GM21723 (cell line): ENCODE measurements around the gene FRMD4A.

ENCODE experiments used
- ATAC-seq: cut with Tn5 transposase; IDR thresholded peaks from one replicate; pipeline ENCODE4 v1.9.1; 2021; ENCODE audit warnings: mild to moderate bottlenecking, moderate library complexity; ENCODE audit not compliant: unreplicated experiment

FRMD4A gene

DNA sequence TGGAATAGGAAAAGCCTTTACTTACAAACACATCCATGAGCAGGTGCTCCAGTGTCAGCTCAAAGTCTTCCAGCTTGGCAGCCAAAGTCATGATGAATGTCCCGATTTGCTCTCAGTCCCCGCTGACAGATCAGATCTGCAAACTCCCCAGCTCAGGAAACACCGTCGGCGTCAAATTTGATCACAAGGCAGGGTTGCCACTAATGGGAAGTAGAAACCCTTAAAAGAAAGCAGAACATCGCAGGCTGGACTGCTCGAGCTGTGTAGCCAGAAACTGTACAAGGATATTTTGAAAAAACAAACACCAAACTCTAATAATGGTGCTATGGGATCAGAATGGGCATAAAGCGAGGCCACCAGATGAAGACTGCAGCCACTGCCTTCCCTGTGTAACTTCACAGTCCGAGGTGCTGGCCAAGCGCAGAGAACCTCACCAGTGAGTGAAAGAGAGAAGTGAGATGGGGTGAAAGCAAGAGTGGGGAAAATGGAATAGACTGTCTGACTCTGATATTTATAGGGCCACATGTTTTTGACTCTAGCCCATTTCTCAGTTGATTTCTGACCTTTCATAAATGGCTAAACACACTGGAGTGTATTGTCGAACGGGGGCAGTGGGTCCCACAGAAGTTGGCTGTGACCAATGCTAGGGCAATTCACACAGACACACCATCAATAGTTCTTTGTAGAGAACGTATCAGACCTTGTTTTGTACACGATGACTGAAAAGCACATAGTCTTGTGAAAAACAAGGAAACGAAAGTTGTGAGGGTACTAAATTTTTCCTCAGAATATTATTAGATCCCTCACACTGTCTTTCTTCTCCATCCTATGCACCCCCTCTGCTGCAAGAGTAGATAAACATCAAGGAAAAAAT lies 306.2 kb downstream of the FRMD4A start:
- no peak for ATAC-seq

DNA sequence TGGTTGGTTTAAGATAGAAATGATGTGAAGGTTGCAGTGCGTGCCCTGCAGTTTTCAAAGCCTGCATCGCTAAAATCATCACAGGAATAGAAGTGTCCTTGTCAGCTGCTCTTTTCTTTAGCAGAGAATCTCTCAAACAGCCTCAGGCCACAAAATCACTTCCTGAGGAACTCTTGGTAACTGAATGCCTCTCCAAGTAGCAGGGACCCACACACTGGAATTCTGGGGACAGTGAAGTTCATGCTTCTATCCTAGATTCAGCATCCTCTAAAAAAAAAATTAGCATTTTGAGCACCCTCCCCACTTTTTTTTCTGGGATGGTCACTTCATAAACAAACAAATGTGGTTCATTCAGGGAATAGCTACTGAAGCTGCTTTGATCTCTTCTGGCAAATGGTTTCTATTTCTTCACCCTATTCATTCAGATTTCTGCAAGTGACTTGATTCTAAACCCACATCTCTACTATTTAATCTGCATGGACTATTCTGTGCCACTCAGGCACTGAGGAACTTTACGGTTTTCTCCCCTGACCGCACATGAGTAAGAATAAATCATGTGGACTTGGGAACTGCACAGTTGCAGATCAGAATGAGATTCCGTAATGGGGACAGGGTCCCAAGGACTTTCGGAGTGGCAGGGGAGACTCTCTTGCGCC lies 306.9 kb downstream of the FRMD4A start:
- no peak for ATAC-seq

DNA sequence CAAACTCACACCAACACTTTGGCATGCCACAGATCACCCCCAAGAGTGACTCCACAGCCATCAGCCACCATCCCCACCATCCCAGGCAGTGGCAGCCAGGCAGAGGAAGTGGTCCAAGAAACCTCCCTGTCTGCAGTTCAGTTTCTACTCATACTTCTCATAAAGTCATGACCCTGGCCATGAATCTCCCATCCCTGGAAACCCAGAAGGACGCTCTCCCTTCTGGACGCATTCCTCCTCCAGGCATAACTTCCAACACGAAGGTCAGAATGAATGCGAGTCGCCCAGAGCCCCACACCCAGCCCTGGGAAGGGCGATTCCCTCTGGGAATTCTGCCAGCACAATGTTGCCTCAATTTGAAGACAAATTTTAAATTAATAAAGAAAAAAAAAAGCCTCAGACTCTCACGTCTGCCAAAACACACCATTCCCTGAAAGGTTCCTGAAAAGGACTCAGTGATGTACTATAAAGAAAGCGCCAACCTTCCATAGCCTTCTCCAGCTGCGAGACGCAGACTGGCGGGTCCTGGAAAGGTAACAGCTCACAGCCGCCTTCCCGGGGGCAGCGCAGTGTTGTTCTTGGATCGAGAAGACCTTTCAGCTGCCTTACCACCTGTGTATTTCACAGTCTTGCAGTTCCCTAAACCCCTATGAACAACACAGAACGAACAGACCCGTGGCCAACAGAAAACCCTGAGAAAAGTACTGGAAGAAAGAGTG lies 307.6 kb downstream of the FRMD4A start:
- ATAC-seq, result no peak

DNA sequence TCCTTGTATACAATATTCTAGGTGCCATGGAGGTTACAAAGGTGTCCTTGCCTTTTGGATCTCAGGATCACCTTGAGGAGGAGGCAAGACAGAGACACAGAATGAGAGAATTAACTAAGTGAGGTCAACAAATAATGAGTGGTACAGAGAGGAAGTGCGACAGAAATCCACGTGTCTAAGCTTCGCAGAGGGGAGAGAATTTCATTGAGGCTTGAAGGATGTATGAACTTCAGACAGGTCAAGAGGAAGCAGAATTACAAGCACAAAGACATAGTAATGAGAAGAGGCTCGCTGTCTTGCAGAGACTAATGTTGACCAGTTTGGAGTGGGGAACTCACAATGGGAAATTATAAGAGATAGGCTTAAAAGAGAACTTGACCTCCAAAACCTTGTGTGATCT lies 308.7 kb downstream of the FRMD4A start:
- no peak for ATAC-seq

DNA sequence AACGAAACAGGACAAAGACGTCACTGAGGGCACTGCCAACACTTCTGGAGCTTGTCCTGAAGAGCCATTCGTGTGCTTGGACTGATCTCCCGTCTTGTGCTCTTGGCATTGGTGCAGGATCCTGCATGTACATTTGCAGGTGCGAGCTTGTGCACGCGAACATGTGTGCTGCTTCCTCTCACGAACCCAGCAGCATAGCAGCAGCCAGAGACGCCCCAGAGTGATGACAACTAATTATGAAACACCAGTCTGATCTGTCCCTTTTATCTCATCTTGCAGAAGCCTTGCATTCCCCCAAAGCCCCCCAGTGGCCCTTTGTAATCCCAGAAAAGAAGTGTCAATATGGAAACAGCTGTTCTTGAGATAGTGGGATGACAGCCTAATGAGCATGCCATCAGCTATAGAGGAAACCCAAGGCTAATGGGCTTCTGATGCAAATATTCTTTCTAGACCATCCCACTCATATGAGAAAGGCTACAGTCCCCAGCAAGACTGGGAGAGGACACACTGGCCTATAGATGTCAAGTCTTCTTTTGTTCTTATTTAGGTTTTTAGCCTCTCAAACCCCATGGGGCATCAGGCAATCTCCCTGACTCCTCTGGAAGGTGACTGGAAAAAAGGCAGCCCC lies 310.6 kb downstream of the FRMD4A start:
- ATAC-seq, result no peak

DNA sequence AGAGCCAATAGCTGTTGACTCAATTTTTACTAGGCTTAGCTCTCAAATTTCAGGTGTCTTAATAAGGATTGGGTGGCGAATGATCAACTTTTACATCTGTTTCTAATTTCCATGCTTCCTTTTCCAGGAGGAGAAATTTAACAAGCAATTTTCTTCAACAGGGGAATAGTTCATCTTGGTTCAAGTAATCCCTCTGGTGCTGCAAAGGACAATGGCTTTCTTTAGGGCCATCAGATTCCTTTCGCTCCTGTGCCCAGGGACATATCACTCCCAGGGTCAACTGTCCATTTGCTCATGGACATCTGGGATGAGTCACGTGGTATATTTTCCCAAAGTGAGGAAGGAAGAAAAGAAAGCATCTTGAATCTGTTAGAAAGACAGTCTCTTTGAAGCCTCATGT lies 313.3 kb downstream of the FRMD4A start:
- no peak for ATAC-seq

DNA sequence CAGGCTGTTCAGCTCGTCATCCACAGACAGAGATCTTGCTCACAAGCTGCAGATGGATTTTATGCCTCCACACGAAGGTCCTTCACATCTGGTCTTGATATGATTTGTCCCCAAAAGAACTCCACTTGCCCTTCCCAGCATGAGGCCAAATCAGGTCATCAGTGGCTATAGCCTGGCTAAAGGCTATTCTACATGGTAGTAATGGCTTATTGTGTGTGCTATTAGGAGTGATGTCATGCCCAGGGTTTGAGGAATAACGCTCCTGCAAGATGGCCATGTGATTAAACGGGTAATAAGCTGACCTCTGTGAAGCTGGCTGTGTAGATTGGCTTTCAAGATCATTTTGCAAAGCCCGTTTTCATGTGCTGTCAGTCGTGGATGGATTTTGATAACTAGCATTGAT lies 313.8 kb downstream of the FRMD4A start:
- no peak for ATAC-seq

DNA sequence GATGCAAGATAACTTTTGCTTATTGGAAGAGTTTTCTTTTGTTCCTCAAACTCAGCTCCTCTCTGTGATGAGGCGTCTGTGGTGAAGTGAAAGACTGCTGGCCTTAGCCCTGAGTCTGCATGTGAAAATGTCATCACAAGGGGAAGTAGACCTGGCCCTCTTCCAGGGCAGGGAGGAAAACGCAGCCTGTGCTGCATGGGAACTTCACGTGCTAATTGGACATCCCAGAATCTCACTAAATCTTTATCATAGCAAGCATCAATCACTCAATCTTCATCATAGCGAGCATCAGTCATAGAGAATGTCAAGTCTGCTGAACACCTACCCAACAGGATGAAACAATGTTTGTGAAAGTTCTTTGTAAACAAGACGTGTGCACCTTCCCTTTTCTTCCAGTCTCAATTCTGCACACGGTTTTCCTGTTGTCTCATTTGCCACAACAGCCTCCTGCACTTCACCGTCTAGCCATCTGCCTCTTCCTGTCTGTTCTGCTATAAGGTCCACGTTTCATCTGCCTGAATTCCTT lies 314.6 kb downstream of the FRMD4A start:
- no peak for ATAC-seq

DNA sequence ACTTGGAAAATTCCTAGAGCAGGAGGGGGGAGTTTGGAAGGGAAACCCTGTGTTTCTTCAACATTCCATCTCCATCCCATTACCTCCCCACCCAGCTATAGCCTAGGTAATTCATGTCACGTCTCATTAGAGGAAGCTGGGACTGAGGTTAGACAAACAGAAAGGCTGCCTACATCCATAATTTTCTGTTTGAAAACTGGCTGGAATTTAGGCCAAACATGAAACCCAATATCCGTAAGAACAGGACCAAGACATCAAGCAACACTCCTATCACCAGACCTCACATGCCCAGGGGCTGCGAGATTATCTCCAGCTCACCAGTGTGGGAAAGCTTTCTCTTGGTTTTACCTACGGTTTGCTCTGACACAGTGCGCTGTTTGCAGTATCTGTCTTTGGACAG lies 316.3 kb downstream of the FRMD4A start:
- ATAC-seq, result no peak

DNA sequence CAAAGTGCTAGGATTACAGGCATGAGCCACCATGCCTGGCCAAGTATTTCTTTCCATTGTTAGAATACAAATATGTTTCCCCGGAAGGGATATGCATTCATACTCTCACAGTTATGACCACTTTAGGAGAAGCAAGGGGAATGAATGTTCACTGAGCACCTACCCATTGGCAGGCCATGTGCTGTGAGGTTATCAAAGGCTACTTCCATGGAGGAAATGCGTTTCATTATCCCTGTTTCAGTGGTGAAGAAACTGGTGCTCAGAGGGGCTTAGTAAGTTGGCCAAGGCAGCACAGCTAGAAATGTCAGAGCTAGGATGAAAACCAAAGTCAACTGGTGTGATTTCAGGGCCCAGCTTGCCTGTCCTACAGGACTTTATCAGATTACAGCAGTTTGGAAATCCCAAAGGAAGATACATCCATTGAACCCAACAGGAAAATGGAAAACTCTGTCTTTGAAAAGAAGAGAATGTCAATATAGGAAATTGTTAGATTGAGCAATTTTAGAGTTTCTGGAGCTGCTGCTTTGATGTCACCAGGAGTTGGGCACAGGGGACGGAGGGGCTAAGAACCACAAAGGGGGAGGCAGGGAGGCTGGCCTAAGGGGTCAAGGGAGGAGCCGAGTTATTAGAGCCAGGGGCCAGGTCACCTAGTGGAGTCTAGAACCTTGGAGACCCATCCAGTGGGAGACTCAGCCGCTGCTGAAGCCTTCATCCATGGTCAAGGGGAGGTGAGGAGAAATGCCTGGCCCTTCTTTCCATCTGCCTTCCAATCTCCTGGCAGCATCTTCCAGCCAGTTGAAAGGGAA lies 319.8 kb downstream of the FRMD4A start:
- ATAC-seq, result no peak

DNA sequence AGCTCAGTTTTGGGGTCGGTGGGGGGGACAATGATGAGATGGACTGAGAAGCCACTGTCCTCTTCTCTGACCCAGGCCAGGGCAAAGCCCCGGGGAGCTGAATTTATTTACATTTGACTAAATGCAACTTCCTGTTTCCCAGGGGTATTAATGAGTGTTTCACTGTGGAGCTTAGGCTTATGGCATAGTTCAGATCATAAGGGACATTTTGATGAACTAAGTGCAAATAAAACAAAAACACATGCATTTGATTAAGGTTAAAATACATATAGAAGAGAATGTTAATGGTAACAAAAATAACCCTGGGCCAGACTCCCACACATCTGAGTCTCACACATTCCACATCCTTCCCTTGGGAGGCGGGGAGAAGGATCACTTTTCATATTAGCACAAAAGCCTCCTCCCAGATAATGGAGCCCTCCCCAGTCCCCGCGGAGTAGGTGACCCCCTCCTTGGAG lies 320.6 kb downstream of the FRMD4A start:
- no peak for ATAC-seq

DNA sequence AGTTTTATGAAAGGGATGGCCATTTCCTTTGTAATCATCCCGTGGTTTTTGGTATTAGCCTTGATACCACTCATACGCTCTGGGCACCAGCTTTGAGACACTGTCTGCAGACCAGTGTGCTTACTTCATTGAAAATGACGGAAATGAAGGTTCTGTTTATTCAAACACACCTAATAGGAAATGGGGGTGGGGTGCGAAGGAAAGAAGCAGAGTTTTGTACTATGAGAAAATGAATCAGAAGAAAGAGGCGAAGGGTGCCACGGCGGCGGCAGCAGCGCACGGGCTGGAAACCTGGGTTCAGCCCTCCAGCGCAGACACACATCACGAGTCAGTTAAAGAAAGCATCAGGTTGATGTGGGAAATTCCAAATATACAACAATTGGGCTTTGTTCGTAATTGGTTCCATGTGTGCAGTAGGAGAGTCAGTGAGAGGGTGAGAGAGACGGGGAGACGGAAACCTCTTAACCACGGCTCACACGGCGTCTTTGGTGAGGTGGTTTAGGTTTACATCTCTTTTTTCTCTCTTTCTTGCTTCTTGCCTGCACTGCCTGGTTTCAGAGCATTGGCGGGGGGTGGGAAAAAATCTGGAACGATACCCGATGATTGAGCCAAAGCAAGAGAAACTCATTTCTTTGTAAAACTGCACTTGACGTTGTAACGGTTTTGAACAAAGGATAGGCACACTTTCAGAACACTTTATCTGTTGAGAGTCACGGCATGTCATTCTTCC lies 321.2 kb downstream of the FRMD4A start:
- ATAC-seq, result no peak

DNA sequence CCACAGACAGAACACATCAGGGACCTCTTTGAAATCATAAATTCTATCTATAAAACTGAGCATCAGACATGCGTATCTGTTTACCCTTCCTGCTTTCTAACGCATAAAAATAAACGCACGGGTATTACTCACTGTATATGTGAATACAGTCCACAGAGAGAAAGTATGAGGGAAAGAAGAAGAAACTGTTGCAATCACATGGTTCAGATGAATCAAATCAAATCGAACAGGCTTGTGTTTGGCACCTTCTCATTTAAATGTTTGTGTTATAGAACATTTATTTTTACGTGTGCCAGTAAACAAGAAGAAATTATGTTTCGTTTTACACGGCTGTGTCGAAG lies 322.0 kb downstream of the FRMD4A start:
- no peak for ATAC-seq

DNA sequence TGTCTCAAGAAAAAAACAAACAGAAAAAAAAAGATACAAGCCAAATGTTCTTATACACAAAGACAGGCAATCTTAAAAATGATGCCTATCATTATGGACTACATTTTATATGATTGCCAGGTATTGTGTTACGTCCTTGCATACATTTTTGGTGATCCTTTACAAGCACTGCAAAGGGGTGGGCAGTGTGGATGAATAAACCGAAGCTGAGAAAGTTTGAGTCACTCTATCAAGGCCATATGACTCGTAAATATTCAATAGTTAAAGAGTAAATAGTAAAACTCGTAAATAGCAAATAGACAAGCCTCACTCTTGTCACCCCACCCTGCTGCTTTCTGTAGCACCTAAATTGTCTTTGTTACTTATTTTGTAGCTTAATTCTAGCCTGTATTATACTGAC lies 326.2 kb downstream of the FRMD4A start:
- ATAC-seq, result no peak

DNA sequence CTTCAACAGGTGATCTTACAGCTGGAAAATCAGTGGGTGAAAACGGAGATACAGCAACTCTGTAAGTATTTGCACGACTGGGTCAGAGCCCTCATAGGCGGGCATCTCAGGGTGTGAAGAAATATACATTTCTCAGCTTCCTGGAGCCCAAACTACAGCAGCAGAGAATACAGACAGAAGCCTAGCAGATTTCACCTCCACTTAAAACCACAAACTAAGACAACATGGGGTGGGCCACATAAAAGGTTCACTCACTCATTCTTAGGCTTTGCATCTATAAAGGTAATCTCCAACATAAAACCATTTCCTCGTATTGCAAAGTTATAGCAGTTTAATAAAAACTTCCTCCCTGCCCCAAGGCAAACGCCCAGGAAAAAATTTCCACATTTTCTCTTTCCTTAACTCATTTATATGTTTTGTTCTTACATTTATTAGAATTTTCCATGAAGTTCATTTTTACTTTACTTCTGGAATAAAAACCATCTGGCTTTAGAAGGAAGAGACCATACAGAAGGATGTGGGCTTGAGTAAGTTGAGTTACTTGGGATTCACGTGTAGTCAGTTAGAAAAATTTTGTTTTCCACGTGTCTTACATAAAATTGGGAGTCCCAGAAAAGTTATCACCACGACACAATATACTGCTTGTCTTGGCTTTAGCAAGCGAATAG lies 327.1 kb downstream of the FRMD4A start:
- no peak for ATAC-seq

DNA sequence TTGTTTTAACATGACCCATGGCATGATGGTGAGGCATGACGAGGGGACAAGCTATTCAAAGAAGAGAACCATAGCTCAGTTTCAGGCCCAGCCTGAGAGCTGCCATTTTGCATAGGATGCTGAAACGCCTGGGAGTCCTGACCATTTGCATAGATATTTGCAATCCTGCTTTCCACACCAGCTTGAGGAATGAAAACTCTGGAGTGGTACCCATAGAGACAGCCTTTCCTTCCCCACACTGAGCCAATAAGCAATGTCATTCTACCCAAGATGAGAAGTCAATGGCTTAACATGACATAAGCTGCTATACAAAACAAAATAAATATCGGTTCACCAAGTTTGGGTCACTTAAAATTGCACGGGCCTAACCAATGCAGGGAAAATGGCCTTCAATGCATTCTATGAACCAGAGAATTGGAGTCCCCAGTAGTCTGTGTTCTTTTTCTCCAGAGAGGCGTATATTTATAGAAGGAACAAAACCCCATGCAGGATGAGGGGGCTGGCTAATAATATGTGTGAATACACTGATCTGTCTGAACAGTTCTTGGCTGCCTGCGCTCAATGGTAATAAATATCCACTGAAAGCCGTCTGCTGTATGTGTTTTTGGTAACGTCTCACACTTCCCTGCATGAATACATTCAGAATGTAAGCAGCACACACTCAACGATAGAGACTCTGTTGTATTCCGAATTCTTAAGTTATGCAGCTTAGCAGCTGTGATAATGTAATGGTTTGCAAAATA lies 329.3 kb downstream of the FRMD4A start:
- no peak for ATAC-seq

DNA sequence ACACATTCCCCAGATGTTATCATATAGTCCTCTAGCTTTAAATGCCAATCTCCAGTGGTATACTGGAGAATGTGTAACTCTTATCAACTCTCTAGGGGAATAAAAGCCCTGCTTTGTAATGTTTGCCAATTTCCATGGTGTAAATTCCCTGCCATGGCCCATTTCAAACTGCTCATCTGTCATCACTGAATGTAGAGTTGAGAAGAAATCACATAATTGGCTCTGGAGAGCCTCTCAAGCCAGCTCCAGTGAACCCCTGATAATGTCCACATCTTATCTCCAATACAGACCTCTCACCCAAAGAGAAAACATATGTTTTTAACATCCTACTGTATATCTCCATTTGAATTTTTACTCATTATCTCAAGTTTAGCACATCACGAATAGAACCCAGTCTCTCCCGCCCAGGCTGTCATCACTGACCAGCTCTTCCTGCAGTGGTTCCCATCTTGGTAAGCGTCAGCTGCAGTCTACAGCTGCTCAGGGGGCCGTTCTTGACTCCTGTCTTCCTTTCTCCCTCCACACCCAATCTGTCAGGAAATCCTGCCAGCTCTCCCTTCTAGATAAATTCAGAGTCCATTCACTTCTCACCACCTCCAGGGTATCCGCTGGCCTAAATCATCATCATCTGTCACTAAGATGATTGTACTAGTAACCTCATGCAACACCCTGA lies 332.4 kb downstream of the FRMD4A start:
- ATAC-seq, result no peak

DNA sequence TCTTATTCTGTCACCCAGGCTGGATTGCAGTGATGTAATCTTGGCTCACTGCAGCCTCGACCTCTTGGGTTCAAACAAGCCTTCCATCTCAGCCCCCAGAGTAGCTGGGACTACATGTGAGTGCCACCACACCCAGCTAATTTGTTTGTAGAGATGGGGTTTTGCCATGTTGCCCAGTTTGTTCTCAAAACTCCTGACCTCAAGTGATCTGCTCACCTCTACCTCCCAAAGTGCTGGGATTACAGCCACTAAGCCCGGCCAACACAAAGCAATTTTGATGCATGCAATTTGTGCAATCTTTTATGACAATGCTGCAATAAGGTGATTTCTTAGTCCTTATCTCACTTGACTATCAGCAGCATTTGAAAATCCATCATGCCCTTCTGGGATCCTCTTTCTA lies 333.1 kb downstream of the FRMD4A start:
- no peak for ATAC-seq
